Pancreas (tissue), 10 donors: Measurements from ENCODE around the gene HELZ. TPM values are rescaled to one million over a fixed set of nuclear protein-coding genes. Genes with fewer than 3 reads are reported as not detected.

Experiments used
- ATAC-seq, 4 donors: fragments of 200-7000 bp; cut with Tn5 transposase; one replicate each; pipeline versions ENCODE4 v1.8.0 to v1.9.1; 2020; ENCODE audit warnings: mild to moderate bottlenecking in 4 of 4, moderate library complexity in 4 of 4
- DNase-seq, 6 donors: peaks; one replicate each; pipeline ENCODE4 v3.0.0-alpha.2; 2020
- FAIRE-seq: peaks from 2 replicates; lab custom pipeline; 2012; peaks lifted over from hg19 to GRCh38; lab: Jason Lieb, UNC
- H3K27ac ChIP-seq, 4 donors: fragments of 200-600 bp; sonication (generic); 1 replicate in 3 of 4; 2 replicates in 1 of 4; pipeline versions ENCODE4 v1.5.0 to v1.8.0; 2020
- H3K27me3 ChIP-seq, 4 donors: fragments of 200-600 bp; one replicate each; pipeline ENCODE4 v1.8.0; 2021
- H3K36me3 ChIP-seq, 3 donors: fragments of 200-600 bp; sonication (generic) in 1 of 3; one replicate each; pipeline versions ENCODE4 v1.5.0 to v1.8.0; 2020 to 2021
- H3K4me1 ChIP-seq, 3 donors: fragments of 200-600 bp; one replicate each; pipeline ENCODE4 v1.8.0; 2021
- H3K4me3 ChIP-seq, 4 donors: fragments of 200-600 bp; sonication (generic) in 2 of 4; one replicate each; pipeline versions ENCODE4 v1.5.0 to v1.8.0; 2020 to 2021
- H3K9me3 ChIP-seq, 4 donors: fragments of 200-600 bp; one replicate each; pipeline ENCODE4 v1.8.0; 2021
- WGBS, 2 donors: extraction: QIAGEN DNeasy Blood & Tissue Kit; methylation state at CpG; one replicate each; pipeline ENCODE4 v1.1.7; 2013; 5-methylcytosine and 5-hydroxymethylcytosine counted together
- intact Hi-C, 3 donors: fragments of 100-400 bp; cut with DNase I; formaldehyde crosslinking; loops; one replicate each; pipeline versions ENCODE4 v1.11.1 to v1.14.2; 2022
- polyA plus RNA-seq, 2 donors: library from polyadenylated mRNA; stranded (reverse); fragments of 200-250 nt; gene quantifications; one replicate each; pipeline ENCODE4 v1.2.3, GENCODE V29; 2013
- total RNA-seq, 6 donors: library from RNA; stranded (reverse); fragmentation: NEBNext Ultra II Directional in 4 of 6; extraction: Animal tissue kit (Norgen Biotek cat#: 25700) in 4 of 6; gene quantifications; one replicate each; pipeline versions ENCODE4 v1.2.1 to v1.2.4, GENCODE V29; 2021 to 2023
- TF ChIP-seq, protein P1 (sequence below), 4 donors: fragments of 200-600 bp; sonication (generic) in 3 of 4; IDR thresholded peaks; one replicate each; pipeline versions ENCODE4 v1.5.0 to v1.8.0; 2021; ENCODE audit warnings: antibody characterized with exemption in 4 of 4
- donor health status: healthy with polysubstance abuse.
- donor health status: DM: no; HTN: no; CAD: no; lungs with moderate emphysema.
- donor health status: DM: no; HTN: no; CAD: no.
- donor health status: control.
- donor health status: control.
- donor health status: Bipolar disorder and iron deficiency.
- donor health status: DM: yes; HTN: yes; CAD: no.
- donor health status: DM: no; HTN: no; CAD: no.
- donor health status: DM: no; HTN: no; CAD: no.
- donor health status: DM: yes; HTN: yes; CAD: no.

HELZ gene
- total and polyA plus RNA-seq, 8 donors, result 4.1 to 36.6 (median 23.9) TPM

DNA sequence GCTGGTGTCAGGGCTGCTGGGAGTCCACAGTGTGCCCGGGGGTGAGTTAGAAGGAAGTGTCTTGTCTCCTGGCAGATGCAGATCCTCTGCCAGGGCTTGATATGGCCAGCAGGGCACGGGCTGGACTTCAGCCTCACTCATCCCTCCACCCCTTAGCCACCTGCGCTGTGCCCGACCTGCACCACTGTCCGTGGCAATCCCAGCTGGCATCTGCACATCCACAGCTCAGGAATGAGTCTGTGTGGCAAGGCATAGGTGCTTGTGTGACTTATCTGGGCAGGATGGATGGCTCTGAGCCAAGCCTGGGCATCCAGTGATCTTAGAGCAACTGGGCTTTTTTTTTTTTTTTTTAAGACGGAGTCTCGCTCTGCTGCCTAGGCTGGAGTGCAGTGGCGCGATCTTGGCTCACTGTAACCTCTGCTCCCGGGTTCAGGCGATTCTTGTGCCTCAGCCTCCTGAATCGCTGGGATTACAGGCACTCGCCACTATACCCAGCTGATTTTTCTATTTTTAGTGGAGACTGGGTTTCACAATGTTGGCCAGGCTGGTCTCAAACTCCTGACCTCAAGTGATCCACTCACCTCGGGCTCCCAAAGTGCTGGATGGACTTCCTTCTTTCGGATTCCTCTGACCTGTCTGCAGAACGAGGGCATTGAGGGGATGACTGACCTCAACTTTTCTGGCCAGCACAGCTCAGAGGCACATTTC, 223.1 kb downstream of the HELZ start:
- intact Hi-C loops, result no loop called here
- no peak for DNase-seq
- FAIRE-seq, result no peak
- H3K4me1 ChIP-seq, result no peaks in the 10 kb centered on the region
- H3K27me3 ChIP-seq, result no peaks in the 10 kb centered on the region
- no peak for ATAC-seq
- H3K27ac ChIP-seq, result no peak overlapping the region
- H3K36me3 ChIP-seq, result no peaks in the 10 kb centered on the region
- TF ChIP-seq, protein P1, sequence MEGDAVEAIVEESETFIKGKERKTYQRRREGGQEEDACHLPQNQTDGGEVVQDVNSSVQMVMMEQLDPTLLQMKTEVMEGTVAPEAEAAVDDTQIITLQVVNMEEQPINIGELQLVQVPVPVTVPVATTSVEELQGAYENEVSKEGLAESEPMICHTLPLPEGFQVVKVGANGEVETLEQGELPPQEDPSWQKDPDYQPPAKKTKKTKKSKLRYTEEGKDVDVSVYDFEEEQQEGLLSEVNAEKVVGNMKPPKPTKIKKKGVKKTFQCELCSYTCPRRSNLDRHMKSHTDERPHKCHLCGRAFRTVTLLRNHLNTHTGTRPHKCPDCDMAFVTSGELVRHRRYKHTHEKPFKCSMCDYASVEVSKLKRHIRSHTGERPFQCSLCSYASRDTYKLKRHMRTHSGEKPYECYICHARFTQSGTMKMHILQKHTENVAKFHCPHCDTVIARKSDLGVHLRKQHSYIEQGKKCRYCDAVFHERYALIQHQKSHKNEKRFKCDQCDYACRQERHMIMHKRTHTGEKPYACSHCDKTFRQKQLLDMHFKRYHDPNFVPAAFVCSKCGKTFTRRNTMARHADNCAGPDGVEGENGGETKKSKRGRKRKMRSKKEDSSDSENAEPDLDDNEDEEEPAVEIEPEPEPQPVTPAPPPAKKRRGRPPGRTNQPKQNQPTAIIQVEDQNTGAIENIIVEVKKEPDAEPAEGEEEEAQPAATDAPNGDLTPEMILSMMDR (IDR thresholded peaks at IDR 0.05), result no peak
- WGBS, 2 donors, result 83 to 85% methylated on average over 16 of the region's 16 CpGs
- no peak overlapping the region for H3K4me3 ChIP-seq
- H3K9me3 ChIP-seq, result no peaks in the 10 kb centered on the region

DNA sequence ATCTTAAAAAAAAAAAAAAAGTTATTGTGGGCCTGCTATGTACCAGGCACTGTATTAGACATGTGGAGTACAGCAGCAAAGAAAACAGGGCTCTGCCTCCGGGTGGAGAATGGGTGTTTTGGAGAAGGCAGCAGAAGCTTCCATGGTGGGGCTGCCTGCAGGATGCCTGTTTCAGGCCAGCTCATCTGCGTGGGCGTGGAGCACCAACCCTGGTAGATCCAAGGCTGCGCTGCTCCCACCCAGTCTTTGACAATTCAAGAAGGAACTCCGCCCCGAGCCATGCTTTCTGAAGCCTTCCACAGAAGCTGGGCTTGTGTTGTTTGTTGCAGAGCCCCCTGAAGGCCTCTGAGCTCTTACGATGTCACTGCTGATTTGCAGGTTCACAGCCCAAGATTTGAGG, 223.8 kb downstream of the HELZ start:
- Histone ChIP-seq H3K27ac (no peak overlapping the region), H3K4me1 (no peaks in the 10 kb centered on the region), H3K9me3 (no peaks in the 10 kb centered on the region), H3K4me3 (no peak overlapping the region), H3K36me3 (no peaks in the 10 kb centered on the region), H3K27me3 (no peaks in the 10 kb centered on the region)
- TF ChIP-seq, protein P1 (IDR thresholded peaks at IDR 0.05), result no peak
- DNase-seq (no peak), ATAC-seq (no peak), FAIRE-seq (no peak)
- 89 to 90% methylated on average over 7 of the region's 7 CpGs for WGBS, 2 donors
- intact Hi-C loops, result no loop called here

Other genes starting within 250 kb of the HELZ start
- gene CACNG1, start 200.6 kb downstream of the HELZ start, total RNA-seq, result not detected
- gene CACNG1, start 200.6 kb downstream of the HELZ start, polyA plus RNA-seq, result under 1 TPM in 1 of 2 donors, not detected in 1; 0.35 TPM
- gene PSMD12, start 121.4 kb upstream of the HELZ start, total RNA-seq, result 10 to 100 TPM; 18.2 to 27.6 (median 23.8) TPM
- 10 to 100 TPM; 10.5 to 17.7 TPM for gene PSMD12, start 121.4 kb upstream of the HELZ start, polyA plus RNA-seq
- 10 to 100 TPM; 21.6 to 28.8 (median 25.3) TPM for gene PITPNC1, start 132.1 kb upstream of the HELZ start, total RNA-seq
- 10 to 100 TPM in 1 of 2 donors, 1 to 10 TPM in 1; 9.5 to 16.7 TPM for gene PITPNC1, start 132.1 kb upstream of the HELZ start, polyA plus RNA-seq